ENCODE results near the gene RCN2.

- TF ChIP-seq EZH2 (IDR thresholded peaks at IDR 0.05; ENCODE audit: low read depth) (no peak), CTCF (conservative IDR thresholded peaks at IDR 0.05) (no peak)
Measured at GRCh38 chr15:76951220-76951619, 19.7 kb downstream of the RCN2 start.
